ENCODE measurements around the gene GTF2IRD1. TPM values are rescaled to one million over a fixed set of nuclear protein-coding genes. Genes with fewer than 3 reads are reported as not detected.

GTF2IRD1 gene
- total and polyA plus RNA-seq, 2 of the 4 experiments (the other 2 are of a cell fraction) = 4.1 to 21.9 TPM

DNA sequence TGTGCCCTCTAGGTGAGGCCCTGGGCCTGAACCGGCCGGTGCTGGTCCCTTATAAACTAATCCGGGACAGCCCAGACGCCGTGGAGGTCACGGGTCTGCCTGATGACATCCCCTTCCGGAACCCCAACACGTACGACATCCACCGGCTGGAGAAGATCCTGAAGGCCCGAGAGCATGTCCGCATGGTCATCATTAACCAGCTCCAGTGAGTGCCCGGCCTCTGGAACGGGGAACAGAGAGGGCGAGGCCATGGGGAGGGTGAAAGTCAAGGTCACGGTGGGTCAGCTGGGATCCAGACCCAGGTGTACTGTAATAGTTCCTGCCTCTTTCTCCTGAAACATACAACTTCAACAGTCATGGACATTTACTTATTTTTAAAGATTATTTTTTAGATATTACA, 137.1 kb downstream of the GTF2IRD1 start:
- in situ Hi-C loops (cut with MboI; ENCODE audit: low sequenced_read_pairs) = no loop called here

More for the DNA sequence above, 137.1 kb downstream of the GTF2IRD1 start:
- intact Hi-C loops (cut with micrococcal nuclease) (no loop called here), dilution Hi-C loops (cut with HindIII; ENCODE audit: low sequenced_read_pairs, unreplicated experiment) (no loop called here)
- H3K36me3 ChIP-seq (ENCODE audit: control insufficient read depth, insufficient read depth, low read length) = peaks cover 30% of the 10 kb centered on the region
- no peak overlapping the region for H3K4ac ChIP-seq (ENCODE audit: low read depth, low read length)
- no peaks in the 10 kb centered on the region for H4K20me1 ChIP-seq (ENCODE audit: insufficient read depth, low read length)
- H2BK120ac ChIP-seq (ENCODE audit: low read depth, low read length) = no peak overlapping the region
- no peak overlapping the region for H2AFZ ChIP-seq (replicated peaks; ENCODE audit: low read length, poor library complexity)
- H2BK15ac ChIP-seq (ENCODE audit: low read depth, low read length) = no peak overlapping the region
- no peaks in the 10 kb centered on the region for H3K9me3 ChIP-seq (ENCODE audit: control insufficient read depth, insufficient read depth, low read length)
- no peak overlapping the region for H2BK5ac ChIP-seq (ENCODE audit: low read depth, low read length, poor library complexity, severe bottlenecking)
- no peaks in the 10 kb centered on the region for H3K27me3 ChIP-seq (ENCODE audit: control insufficient read depth, insufficient read depth, low read length)
- no peak overlapping the region for H3K4me3 ChIP-seq (ENCODE audit: insufficient read depth, low read depth, low read length)
- no peak overlapping the region for H2BK20ac ChIP-seq (ENCODE audit: low read depth, low read length)
- H2AK5ac ChIP-seq (ENCODE audit: low read depth, low read length) = no peak overlapping the region
- no peak overlapping the region for H2AK9ac ChIP-seq (replicated peaks; ENCODE audit: low read depth, low read length, poor library complexity)
- DNase-seq = no peak
- H3K14ac ChIP-seq (replicated peaks; ENCODE audit: low read depth, low read length) = no peak overlapping the region
- no peak overlapping the region for H3K9ac ChIP-seq (ENCODE audit: low read depth, low read length)
- peaks cover 9% of the 10 kb centered on the region for H3K4me1 ChIP-seq (ENCODE audit: control insufficient read depth, insufficient read depth, low read length)
- TF ChIP-seq, protein P1, sequence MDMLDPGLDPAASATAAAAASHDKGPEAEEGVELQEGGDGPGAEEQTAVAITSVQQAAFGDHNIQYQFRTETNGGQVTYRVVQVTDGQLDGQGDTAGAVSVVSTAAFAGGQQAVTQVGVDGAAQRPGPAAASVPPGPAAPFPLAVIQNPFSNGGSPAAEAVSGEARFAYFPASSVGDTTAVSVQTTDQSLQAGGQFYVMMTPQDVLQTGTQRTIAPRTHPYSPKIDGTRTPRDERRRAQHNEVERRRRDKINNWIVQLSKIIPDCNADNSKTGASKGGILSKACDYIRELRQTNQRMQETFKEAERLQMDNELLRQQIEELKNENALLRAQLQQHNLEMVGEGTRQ (IDR thresholded peaks at IDR 0.05; ENCODE audit: low read depth, low read length) = no peak
- TF ChIP-seq CEBPB (IDR thresholded peaks at IDR 0.05; ENCODE audit: low read depth, low read length) (no peak), MXI1 (IDR thresholded peaks at IDR 0.05; ENCODE audit: borderline replicate concordance, low read depth, low read length) (no peak), BHLHE40 (IDR thresholded peaks at IDR 0.05; ENCODE audit: low read depth, low read length) (no peak), SMC3 (IDR thresholded peaks at IDR 0.05; ENCODE audit: low read depth, low read length) (no peak), RFX5 (IDR thresholded peaks at IDR 0.05; ENCODE audit: low read depth, low read length) (no peak), MAFK (IDR thresholded peaks at IDR 0.05; ENCODE audit: low read depth, low read length) (no peak), RAD21 (IDR thresholded peaks at IDR 0.05; ENCODE audit: low read length) (no peak), RCOR1 (IDR thresholded peaks at IDR 0.05; ENCODE audit: insufficient replicate concordance, low read length) (no peak), CHD1 (IDR thresholded peaks at IDR 0.05; ENCODE audit: low read depth, low read length) (no peak), NFE2L2 (IDR thresholded peaks at IDR 0.05; ENCODE audit: low read depth, low read length) (no peak), FOS (IDR thresholded peaks at IDR 0.05; ENCODE audit: low read depth, low read length) (no peak), POLR2A (IDR thresholded peaks at IDR 0.05; ENCODE audit: low read depth, low read length) (no peak)
- TF ChIP-seq, protein P2, sequence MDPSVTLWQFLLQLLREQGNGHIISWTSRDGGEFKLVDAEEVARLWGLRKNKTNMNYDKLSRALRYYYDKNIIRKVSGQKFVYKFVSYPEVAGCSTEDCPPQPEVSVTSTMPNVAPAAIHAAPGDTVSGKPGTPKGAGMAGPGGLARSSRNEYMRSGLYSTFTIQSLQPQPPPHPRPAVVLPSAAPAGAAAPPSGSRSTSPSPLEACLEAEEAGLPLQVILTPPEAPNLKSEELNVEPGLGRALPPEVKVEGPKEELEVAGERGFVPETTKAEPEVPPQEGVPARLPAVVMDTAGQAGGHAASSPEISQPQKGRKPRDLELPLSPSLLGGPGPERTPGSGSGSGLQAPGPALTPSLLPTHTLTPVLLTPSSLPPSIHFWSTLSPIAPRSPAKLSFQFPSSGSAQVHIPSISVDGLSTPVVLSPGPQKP (IDR thresholded peaks at IDR 0.05; ENCODE audit: borderline replicate concordance, low read depth, low read length) = no peak
- 96% methylated on average over 12 of the region's 16 CpGs; no CpG with 5 or more reads in 1 of the 2 experiments for WGBS, 2 experiments (ENCODE audit: extremely low coverage in 2 of 2, insufficient read length in 1 of 2)
- no peak overlapping the region for H4K8ac ChIP-seq (ENCODE audit: low read depth in 2 of 2, low read length in 2 of 2)
- no peak overlapping the region for H3K18ac ChIP-seq (ENCODE audit: low read depth, low read length)
- H3K79me1 ChIP-seq (ENCODE audit: low read depth in 1 of 2, low read length in 2 of 2) = peaks cover 3 to 11% of the 10 kb centered on the region in 2 experiments; a peak in 2 of 4 replicates
- H3K27ac ChIP-seq (ENCODE audit: insufficient read depth, low read length) = no peak overlapping the region
- no TSS peak for BruUV-seq (replicated peaks)
- ChIA-PET POLR2A (ENCODE audit: unreplicated experiment) (no interaction called here), CTCF (no interaction called here)
- H3K4me2 ChIP-seq (ENCODE audit: low read depth, low read length) = no peak overlapping the region
- no peak for ATAC-seq (ENCODE audit: low read depth)
- H3K23ac ChIP-seq (ENCODE audit: low read depth, low read length) = no peak overlapping the region
- no peak overlapping the region for H4K91ac ChIP-seq (ENCODE audit: insufficient read depth, low read depth, low read length)
- peaks cover 7% of the 10 kb centered on the region; the same call in 1 of the 2 replicates for H3K9me1 ChIP-seq (ENCODE audit: insufficient read depth, low read length)
- no peak overlapping the region for H4K5ac ChIP-seq (ENCODE audit: low read depth, low read length)
- no peak overlapping the region for H3K56ac ChIP-seq (ENCODE audit: extremely low read depth, insufficient read depth, low read length)

Data from IMR-90 (cell line).